Nephron (organoid): ENCODE measurements around the gene DPF3.
"Not testable (repeated sequence)": the region's sequence is repeated elsewhere in the genome, so short reads cannot be mapped to it uniquely, and the experiment has no call there.

ENCODE experiments used
- H3K27ac Mint-ChIP-seq, 3 experiments: 2 replicates each; pipeline ENCODE4 v1.8.0; 2020; ENCODE audit warnings: mixed read lengths in 3 of 3, mild to moderate bottlenecking in 2 of 3, moderate library complexity in 1 of 3
- H3K27me3 Mint-ChIP-seq: 2 replicates; pipeline ENCODE4 v1.8.0; 2021; ENCODE audit warnings: low read depth, mild to moderate bottlenecking, moderate library complexity, mixed read lengths
- H3K36me3 Mint-ChIP-seq: 2 replicates; pipeline ENCODE4 v1.8.0; 2020; ENCODE audit warnings: low read depth, mixed read lengths
- H3K4me1 Mint-ChIP-seq: 2 replicates; pipeline ENCODE4 v1.8.0; 2020; ENCODE audit warnings: mixed read lengths
- H3K4me3 Mint-ChIP-seq, 3 experiments: 2 replicates each; pipeline ENCODE4 v1.8.0; 2020; ENCODE audit warnings: mild to moderate bottlenecking in 3 of 3, mixed read lengths in 3 of 3, moderate library complexity in 2 of 3
- H3K9me3 Mint-ChIP-seq: 2 replicates; pipeline ENCODE4 v1.8.0; 2020; ENCODE audit warnings: mixed read lengths
- TF ChIP-seq, protein P1 (sequence below), 3 experiments: fragments of 200-600 bp; sonication (generic); IDR thresholded peaks; one replicate each; pipeline ENCODE4 v1.5.0; 2021; ENCODE audit warnings: antibody characterized with exemption in 3 of 3; ENCODE audit not compliant: unreplicated experiment in 3 of 3

Gene DPF3

DNA sequence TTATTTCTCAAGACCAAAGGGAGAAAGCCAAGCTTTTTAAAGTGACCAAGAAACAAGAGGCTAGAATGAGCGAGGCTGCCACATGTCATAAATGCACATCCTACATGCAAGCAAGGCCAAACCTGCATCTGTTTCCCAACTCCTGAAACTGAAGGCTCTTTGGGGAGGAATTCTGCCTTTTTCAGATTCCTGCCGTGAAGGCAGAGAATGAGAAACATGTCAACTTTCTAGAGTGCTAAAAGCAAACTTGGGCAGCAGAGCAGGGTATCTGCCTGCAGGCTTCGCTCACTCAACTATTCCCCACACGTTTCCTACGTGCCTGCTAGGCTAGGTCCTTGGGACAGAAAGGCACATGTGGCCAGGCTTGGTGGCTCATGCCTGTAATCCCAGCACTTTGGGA, 15.2 kb downstream of the DPF3 start:
- Mint-ChIP-seq H3K4me1 (peaks cover 61% of the 10 kb centered on the region), H3K36me3 (peaks cover 6% of the 10 kb centered on the region), H3K4me3 (no peak overlapping the region), H3K27me3 (peaks cover 13% of the 10 kb centered on the region), H3K9me3 (peaks cover 2% of the 10 kb centered on the region), H3K27ac (peak overlapping the region; percentile 78 to 83 (median 82))
- TF ChIP-seq, protein P1, sequence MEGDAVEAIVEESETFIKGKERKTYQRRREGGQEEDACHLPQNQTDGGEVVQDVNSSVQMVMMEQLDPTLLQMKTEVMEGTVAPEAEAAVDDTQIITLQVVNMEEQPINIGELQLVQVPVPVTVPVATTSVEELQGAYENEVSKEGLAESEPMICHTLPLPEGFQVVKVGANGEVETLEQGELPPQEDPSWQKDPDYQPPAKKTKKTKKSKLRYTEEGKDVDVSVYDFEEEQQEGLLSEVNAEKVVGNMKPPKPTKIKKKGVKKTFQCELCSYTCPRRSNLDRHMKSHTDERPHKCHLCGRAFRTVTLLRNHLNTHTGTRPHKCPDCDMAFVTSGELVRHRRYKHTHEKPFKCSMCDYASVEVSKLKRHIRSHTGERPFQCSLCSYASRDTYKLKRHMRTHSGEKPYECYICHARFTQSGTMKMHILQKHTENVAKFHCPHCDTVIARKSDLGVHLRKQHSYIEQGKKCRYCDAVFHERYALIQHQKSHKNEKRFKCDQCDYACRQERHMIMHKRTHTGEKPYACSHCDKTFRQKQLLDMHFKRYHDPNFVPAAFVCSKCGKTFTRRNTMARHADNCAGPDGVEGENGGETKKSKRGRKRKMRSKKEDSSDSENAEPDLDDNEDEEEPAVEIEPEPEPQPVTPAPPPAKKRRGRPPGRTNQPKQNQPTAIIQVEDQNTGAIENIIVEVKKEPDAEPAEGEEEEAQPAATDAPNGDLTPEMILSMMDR (IDR thresholded peaks at IDR 0.05; ENCODE audit: unreplicated experiment in 3 of 3) = no peak

DNA sequence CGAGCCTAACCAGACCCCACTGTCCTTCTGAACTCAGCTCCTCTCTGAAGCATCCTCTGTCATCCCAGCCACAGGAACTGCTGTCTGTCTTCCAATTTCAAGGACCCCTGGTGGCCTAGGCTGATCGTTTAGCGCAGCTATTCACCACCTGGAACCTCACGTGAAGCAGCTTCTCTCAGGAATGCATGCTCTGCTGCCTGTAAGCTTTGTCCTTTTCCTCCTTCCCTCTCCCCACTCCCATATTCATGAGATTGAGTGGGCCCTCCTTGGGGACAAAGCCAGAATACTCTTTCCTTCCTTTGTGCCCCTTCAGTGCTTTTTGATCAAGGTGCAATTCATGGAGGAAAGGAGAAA, 17.2 kb downstream of the DPF3 start:
- Mint-ChIP-seq H3K4me3 (peak overlapping the region in 1 of 3 experiments; percentile 20), H3K9me3 (peaks cover 2% of the 10 kb centered on the region), H3K27ac (peak overlapping the region; percentile 47 to 78 (median 76)), H3K27me3 (peaks cover 13% of the 10 kb centered on the region), H3K36me3 (peaks cover 6% of the 10 kb centered on the region), H3K4me1 (peaks cover 49% of the 10 kb centered on the region)
- TF ChIP-seq, protein P1 (IDR thresholded peaks at IDR 0.05; ENCODE audit: unreplicated experiment in 3 of 3) = no peak

DNA sequence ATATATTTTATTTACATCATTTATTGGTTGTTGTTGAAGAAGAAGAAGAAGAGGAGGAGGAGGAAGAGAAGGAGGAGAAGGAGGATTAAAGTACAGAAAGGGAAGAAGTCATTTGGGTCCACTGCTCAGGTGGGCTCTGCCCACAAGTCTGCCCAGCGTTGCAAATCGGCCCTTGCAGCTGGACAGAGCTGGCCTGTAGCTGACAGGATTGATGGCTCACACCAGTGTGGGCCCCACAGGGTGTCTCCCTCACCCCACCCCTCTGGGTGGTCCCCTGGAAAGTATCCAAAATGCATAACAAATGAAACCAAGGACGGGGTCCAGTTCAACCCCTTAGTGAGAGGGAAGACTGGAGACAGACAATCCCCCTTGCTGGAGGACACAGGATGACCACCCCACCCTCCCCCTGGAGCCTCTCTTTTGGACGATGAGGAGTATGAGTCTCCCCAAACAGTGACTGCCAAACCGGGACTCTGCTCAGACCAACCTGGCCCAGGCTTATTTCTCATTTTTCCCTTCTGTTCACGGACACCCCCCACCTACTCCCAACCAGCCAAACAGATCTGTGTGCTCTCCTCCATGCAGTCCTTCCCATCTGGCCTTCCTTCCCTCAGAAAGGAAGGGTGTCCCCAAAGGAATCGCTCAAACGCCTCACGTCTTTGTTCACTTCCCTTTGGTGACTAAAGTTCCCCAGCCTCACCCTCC, 17.7 kb downstream of the DPF3 start:
- H3K27ac Mint-ChIP-seq = peak overlapping the region; percentile 47 to 78 (median 76)
- peak overlapping the region in 1 of 3 experiments; percentile 20 for H3K4me3 Mint-ChIP-seq
- H3K4me1 Mint-ChIP-seq = peaks cover 43% of the 10 kb centered on the region
- H3K36me3 Mint-ChIP-seq = peaks cover 6% of the 10 kb centered on the region
- H3K27me3 Mint-ChIP-seq = peaks cover 13% of the 10 kb centered on the region
- TF ChIP-seq, protein P1 (IDR thresholded peaks at IDR 0.05; ENCODE audit: unreplicated experiment in 3 of 3) = no peak
- H3K9me3 Mint-ChIP-seq = peaks cover 2% of the 10 kb centered on the region

DNA sequence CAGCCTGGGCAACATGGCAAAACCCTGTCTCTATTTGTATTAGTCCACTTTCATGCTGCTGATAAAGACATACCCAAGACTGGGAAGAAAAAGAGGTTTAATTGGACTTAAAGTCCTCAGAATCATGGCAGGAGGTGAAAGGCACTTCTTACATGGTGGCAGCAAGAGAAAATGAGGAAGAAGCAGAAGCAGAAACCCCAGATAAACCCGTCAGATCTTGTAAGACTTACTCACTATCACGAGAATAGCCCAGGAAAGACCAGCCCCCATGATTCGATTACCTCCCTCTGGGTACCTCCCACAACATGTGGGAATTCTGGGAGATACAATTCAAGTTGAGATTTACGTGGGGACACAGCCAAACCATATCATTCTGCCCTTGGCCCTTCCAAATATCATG, 23.0 kb downstream of the DPF3 start:
- H3K4me3 Mint-ChIP-seq, H3K27ac Mint-ChIP-seq, H3K9me3 Mint-ChIP-seq, H3K27me3 Mint-ChIP-seq, H3K4me1 Mint-ChIP-seq: not testable (repeated sequence)
- peaks cover 10% of the 10 kb centered on the region for H3K36me3 Mint-ChIP-seq

DNA sequence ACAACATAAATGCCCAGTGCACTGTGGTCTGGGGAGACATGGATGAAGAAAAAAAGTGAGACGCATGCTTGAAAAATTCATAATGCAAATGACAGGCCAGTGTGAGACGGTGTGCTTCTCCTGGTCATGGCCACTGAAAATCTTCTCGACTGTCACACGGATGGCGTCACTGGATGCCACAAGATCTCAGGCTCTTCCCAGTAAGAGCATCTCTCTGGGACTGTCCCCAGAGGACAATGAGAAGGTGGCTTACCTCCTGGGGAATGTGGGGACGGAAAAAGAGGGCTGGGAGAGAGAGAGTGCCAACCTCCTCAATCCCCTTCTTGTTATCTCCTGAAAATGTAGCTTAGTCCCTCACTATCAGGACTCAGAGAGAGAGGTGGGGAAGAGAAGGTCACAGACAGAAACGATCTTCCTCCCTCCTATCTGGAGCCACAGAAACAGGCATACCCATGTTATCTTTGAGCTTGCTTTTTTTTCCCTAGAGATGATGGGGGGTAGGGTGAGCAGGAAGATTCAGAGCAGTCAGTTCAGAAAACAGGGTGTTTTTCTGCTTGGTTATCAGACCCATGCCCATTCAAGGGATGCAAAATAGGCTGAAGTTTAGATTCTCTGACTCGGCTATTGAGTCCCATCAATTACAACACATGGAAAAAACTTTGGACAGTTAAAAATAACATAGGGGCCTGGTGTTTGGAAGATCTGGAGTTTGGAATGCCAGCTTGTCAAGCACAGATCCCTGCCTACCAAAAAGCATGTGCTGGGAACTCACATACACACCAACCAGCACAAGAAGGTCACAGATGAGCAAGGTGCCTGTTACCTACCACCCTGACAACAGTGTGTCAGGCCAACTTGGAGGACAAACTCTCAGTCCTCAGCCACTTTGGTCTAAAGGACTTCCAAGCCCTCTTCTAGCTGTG, 24.2 kb downstream of the DPF3 start:
- TF ChIP-seq, protein P1 (IDR thresholded peaks at IDR 0.05; ENCODE audit: unreplicated experiment in 3 of 3) = no peak
- H3K27ac Mint-ChIP-seq = no peak overlapping the region
- H3K4me1 Mint-ChIP-seq = no peaks in the 10 kb centered on the region
- peaks cover 10% of the 10 kb centered on the region for H3K27me3 Mint-ChIP-seq
- H3K36me3 Mint-ChIP-seq = peaks cover 12% of the 10 kb centered on the region
- peaks cover 4% of the 10 kb centered on the region for H3K9me3 Mint-ChIP-seq
- H3K4me3 Mint-ChIP-seq = no peak overlapping the region

DNA sequence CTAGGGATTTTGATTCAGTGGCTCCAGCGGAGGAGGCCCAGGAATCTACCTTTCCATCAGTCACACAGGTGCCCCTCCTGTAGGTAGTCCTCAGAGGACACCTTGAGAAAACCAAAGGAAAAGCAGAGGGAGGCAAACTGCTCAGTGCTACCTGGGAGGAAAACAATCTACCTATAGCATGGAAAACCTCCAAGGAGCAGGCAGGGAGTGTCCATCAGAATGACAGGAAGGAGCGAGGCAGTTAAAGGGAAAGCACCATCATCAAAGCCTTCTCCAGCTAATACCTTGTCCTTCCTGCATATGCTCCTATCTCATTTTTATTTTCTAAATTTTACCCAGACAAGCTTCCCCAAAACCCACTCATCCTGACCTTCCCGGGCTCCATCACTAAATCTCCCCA, 25.4 kb downstream of the DPF3 start:
- Mint-ChIP-seq H3K36me3 (peaks cover 8% of the 10 kb centered on the region), H3K27me3 (peaks cover 11% of the 10 kb centered on the region)

More for the DNA sequence above, 25.4 kb downstream of the DPF3 start:
- TF ChIP-seq, protein P1 (IDR thresholded peaks at IDR 0.05; ENCODE audit: unreplicated experiment in 3 of 3) = no peak
- no peak overlapping the region for H3K27ac Mint-ChIP-seq
- no peak overlapping the region for H3K4me3 Mint-ChIP-seq
- no peaks in the 10 kb centered on the region for H3K4me1 Mint-ChIP-seq
- H3K9me3 Mint-ChIP-seq = peaks cover 2% of the 10 kb centered on the region
